DOHH2 (cell line): ENCODE results near the gene IL10RB.

Experiments
- CTCF ChIP-seq: fragments of 200-600 bp; sonication (generic); IDR thresholded peaks from one replicate; pipeline ENCODE4 v1.5.1; 2014; ENCODE audit warnings: antibody characterized with exemption, mild to moderate bottlenecking, low read depth, low read length; ENCODE audit not compliant: poor library complexity, severe bottlenecking
- EZH2phosphoT487 ChIP-seq: fragments of 200-600 bp; sonication (generic); IDR thresholded peaks from 2 replicates; pipeline ENCODE4 v1.6.1; 2017; ENCODE audit warnings: borderline replicate concordance, mild to moderate bottlenecking, antibody characterized with exemption, low read length, moderate library complexity, mixed read lengths

- no peak for TF ChIP-seq CTCF
- no peak for TF ChIP-seq EZH2phosphoT487
These were observed 25.5 kb downstream of the IL10RB start for GRCh38 chr21:33291686-33292085.
